H1 (cell line): Measurements from ENCODE around the gene ARHGAP22. TPM values are rescaled to one million over a fixed set of nuclear protein-coding genes. Genes with fewer than 3 reads are reported as not detected.

Experiments
- CTCF ChIA-PET: fragments of 300-600 bp; sonication (Branson Sonifier 250); formaldehyde crosslinking; loops from one replicate; lab custom pipeline; 2021; ENCODE audit not compliant: partially characterized antibody; lab: Charles Lee
- POLR2A ChIA-PET: fragments of 300-600 bp; sonication (Branson Sonifier 250); formaldehyde crosslinking; loops from one replicate; lab custom pipeline; 2021; ENCODE audit warnings: inconsistent platforms; ENCODE audit not compliant: partially characterized antibody; lab: Charles Lee
- DNase-seq, 2 experiments: peaks; one replicate each; pipeline versions ENCODE4 v3.0.0 to v3.0.0-alpha.2; 2010 to 2022; ENCODE audit warnings: low spot score in 2 of 2, low read depth in 1 of 2, mixed read lengths in 1 of 2
- FAIRE-seq: peaks from 2 replicates; lab custom pipeline; 2011; peaks lifted over from hg19 to GRCh38; lab: Jason Lieb, UNC
- H2AFZ ChIP-seq: 2 replicates; pipeline ENCODE4 v1.8.1; 2012; ENCODE audit warnings: low read length, inconsistent platforms
- H2AK5ac ChIP-seq: 2 replicates; pipeline ENCODE4 v1.6.1; 2013; ENCODE audit warnings: low read depth, low read length
- H2BK120ac ChIP-seq: replicated peaks from 2 replicates; pipeline ENCODE3; 2013; ENCODE audit warnings: low read depth, low read length, inconsistent platforms
- H2BK12ac ChIP-seq: 2 replicates; pipeline ENCODE4 v1.6.1; 2013; ENCODE audit warnings: low read depth, low read length
- H2BK15ac ChIP-seq: 2 replicates; pipeline ENCODE4 v1.6.1; 2013; ENCODE audit warnings: low read length
- H2BK20ac ChIP-seq: 2 replicates; pipeline ENCODE4 v1.6.1; 2013; ENCODE audit warnings: low read length
- H2BK5ac ChIP-seq: 2 replicates; pipeline ENCODE4 v1.6.1; 2013; ENCODE audit warnings: low read depth, low read length
- H3K14ac ChIP-seq: 2 replicates; pipeline ENCODE4 v1.6.1; 2013; ENCODE audit warnings: inconsistent platforms; ENCODE audit not compliant: insufficient read length
- H3K18ac ChIP-seq: 2 replicates; pipeline ENCODE4 v1.6.1; 2013; ENCODE audit warnings: low read length; ENCODE audit errors: extremely low read depth
- H3K23ac ChIP-seq: 2 replicates; pipeline ENCODE4 v1.6.1; 2013; ENCODE audit warnings: inconsistent platforms; ENCODE audit not compliant: insufficient read length
- H3K23me2 ChIP-seq: 2 replicates; pipeline ENCODE4 v1.6.1; 2013; ENCODE audit warnings: low read depth, low read length
- H3K27ac ChIP-seq: 2 replicates; pipeline ENCODE4 v1.6.1; 2011; ENCODE audit warnings: low read depth, low read length, inconsistent platforms
- H3K27me3 ChIP-seq, 4 experiments: replicated peaks in 1 of 4; 1 replicate in 1 of 4; 2 replicates in 3 of 4; pipeline versions ENCODE4 v1.6.1 to v1.8.1; 2011 to 2013; ENCODE audit warnings: low read length in 3 of 4, mild to moderate bottlenecking in 3 of 4, inconsistent platforms in 2 of 4, mixed read lengths in 2 of 4, moderate library complexity in 1 of 4; ENCODE audit not compliant: control insufficient read depth in 3 of 4, insufficient read depth in 3 of 4; ENCODE audit errors: extremely low read depth in 1 of 4
- H3K36me3 ChIP-seq, 4 experiments: 2 replicates each; pipeline versions ENCODE4 v1.6.1 to v1.8.1; 2011 to 2013; ENCODE audit warnings: mild to moderate bottlenecking in 4 of 4, low read length in 3 of 4, moderate library complexity in 2 of 4, control low read depth in 1 of 4, inconsistent platforms in 1 of 4; ENCODE audit not compliant: insufficient read depth in 4 of 4, control insufficient read depth in 2 of 4
- H3K4ac ChIP-seq: replicated peaks from 2 replicates; pipeline ENCODE3; 2013; ENCODE audit warnings: low read length, low read depth, mixed read lengths, inconsistent platforms; ENCODE audit not compliant: insufficient read length
- H3K4me1 ChIP-seq, 4 experiments: replicated peaks in 1 of 4; 1 replicate in 1 of 4; 2 replicates in 3 of 4; pipeline versions ENCODE4 v1.6.1 to v1.8.1; 2011 to 2013; ENCODE audit warnings: low read length in 3 of 4, inconsistent platforms in 2 of 4, mixed read lengths in 1 of 4; ENCODE audit not compliant: insufficient read depth in 4 of 4, control insufficient read depth in 3 of 4
- H3K4me2 ChIP-seq, 2 experiments: 2 replicates each; pipeline versions ENCODE4 v1.6.1 to v1.8.1; 2011 to 2013; ENCODE audit warnings: low read depth in 2 of 2, low read length in 2 of 2, control low read depth in 1 of 2, inconsistent platforms in 1 of 2, mild to moderate bottlenecking in 1 of 2; ENCODE audit not compliant: insufficient read depth in 1 of 2
- H3K4me3 ChIP-seq, 4 experiments: fragments of 200-600, 300-600 bp in 1 of 4; sonication (generic), shearing (Covaris generic), sonication (Bioruptor Twin) in 1 of 4; 2 replicates each; pipeline versions ENCODE4 v1.5.1 to v1.8.1; 2011 to 2016; ENCODE audit warnings: low read length in 4 of 4, low read depth in 3 of 4, control low read depth in 2 of 4, inconsistent platforms in 2 of 4, mild to moderate bottlenecking in 2 of 4, mixed read lengths in 1 of 4, moderate library complexity in 1 of 4; ENCODE audit not compliant: insufficient read depth in 2 of 4; ENCODE audit errors: extremely low read depth in 1 of 4
- H3K56ac ChIP-seq: replicated peaks from 2 replicates; pipeline ENCODE3; 2013; ENCODE audit warnings: low read depth, mild to moderate bottlenecking, mixed read lengths, low read length, inconsistent platforms; ENCODE audit not compliant: insufficient read length
- H3K79me1 ChIP-seq: 2 replicates; pipeline ENCODE4 v1.6.1; 2013; ENCODE audit warnings: low read depth, low read length, control low read depth
- H3K79me2 ChIP-seq, 2 experiments: 2 replicates each; pipeline versions ENCODE4 v1.6.1 to v1.8.1; 2012 to 2013; ENCODE audit warnings: low read length in 2 of 2, mild to moderate bottlenecking in 2 of 2, inconsistent platforms in 1 of 2; ENCODE audit not compliant: insufficient read depth in 2 of 2, control insufficient read depth in 1 of 2
- H3K9ac ChIP-seq, 4 experiments: replicated peaks in 1 of 4; 1 replicate in 1 of 4; 2 replicates in 3 of 4; pipeline versions ENCODE4 v1.6.1 to v1.8.1; 2011 to 2013; ENCODE audit warnings: low read depth in 3 of 4, low read length in 3 of 4, control low read depth in 2 of 4, mild to moderate bottlenecking in 2 of 4, moderate library complexity in 2 of 4, inconsistent platforms in 1 of 4; ENCODE audit errors: extremely low read depth in 1 of 4
- H3K9me3 ChIP-seq, 2 experiments: 2 replicates each; pipeline versions ENCODE4 v1.6.1 to v1.8.1; 2012 to 2013; ENCODE audit warnings: mild to moderate bottlenecking in 2 of 2, moderate library complexity in 2 of 2, control low read depth in 1 of 2, inconsistent platforms in 1 of 2, low read depth in 1 of 2, low read length in 1 of 2, mixed read lengths in 1 of 2; ENCODE audit not compliant: insufficient read depth in 2 of 2
- H4K20me1 ChIP-seq, 2 experiments: replicated peaks in 1 of 2; 2 replicates each; pipeline versions ENCODE3 to v1.8.1; 2011 to 2013; ENCODE audit warnings: inconsistent platforms in 2 of 2, low read length in 2 of 2, mild to moderate bottlenecking in 1 of 2; ENCODE audit not compliant: insufficient read depth in 2 of 2, control insufficient read depth in 1 of 2
- H4K5ac ChIP-seq: 2 replicates; pipeline ENCODE4 v1.6.1; 2013; ENCODE audit warnings: low read length, low read depth, mixed read lengths, inconsistent platforms; ENCODE audit not compliant: insufficient read length
- H4K8ac ChIP-seq: 2 replicates; pipeline ENCODE4 v1.8.0; 2013; ENCODE audit warnings: mild to moderate bottlenecking, moderate library complexity, low read length, inconsistent platforms; ENCODE audit not compliant: insufficient read depth; ENCODE audit errors: extremely low read depth
- H4K91ac ChIP-seq: replicated peaks from 2 replicates; pipeline ENCODE3; 2013; ENCODE audit warnings: low read length, mixed read lengths, inconsistent platforms; ENCODE audit not compliant: insufficient read length
- ATF2 ChIP-seq: IDR thresholded peaks from 2 replicates; pipeline ENCODE4 v1.6.1; 2012; ENCODE audit warnings: low read length, inconsistent platforms
- HDAC2 ChIP-seq, 2 experiments: fragments of 300-600 bp in 1 of 2; sonication (generic) in 1 of 2; IDR thresholded peaks; 2 replicates each; pipeline ENCODE4 v1.6.1; 2011 to 2012; ENCODE audit warnings: low read depth in 2 of 2, low read length in 2 of 2, mild to moderate bottlenecking in 2 of 2, moderate library complexity in 2 of 2, borderline replicate concordance in 1 of 2, inconsistent platforms in 1 of 2
- MAFK ChIP-seq: IDR thresholded peaks from 2 replicates; pipeline ENCODE4 v1.6.1; 2012; ENCODE audit warnings: low read depth, mild to moderate bottlenecking, improper control_type of control experiment, low read length
- WGBS, 2 experiments: shearing (Covaris generic) in 1 of 2; methylation state at CpG; one replicate each; pipeline versions ENCODE4 v1.1.6 to v1.1.7; 2013 to 2015; ENCODE audit warnings: low lambda C conversion rate in 2 of 2, mixed read lengths in 2 of 2, inconsistent platforms in 1 of 2, low coverage in 1 of 2, missing lambda C conversion rate in 1 of 2; ENCODE audit not compliant: insufficient replicate concordance in 2 of 2, insufficient coverage in 1 of 2, insufficient read length in 1 of 2; ENCODE audit errors: extremely low coverage in 1 of 2, missing lambda C conversion rate in 1 of 2; 5-methylcytosine and 5-hydroxymethylcytosine counted together
- polyA plus RNA-seq, 7 experiments: library from polyadenylated mRNA; depleted of rRNA in 3 of 7; stranded (reverse) in 5 of 7; unstranded in 2 of 7; fragments of >200 nt in 5 of 7; fragments of 200-250 nt in 2 of 7; gene quantifications; 1 replicate in 5 of 7; 2 replicates in 1 of 7; 4 replicates in 1 of 7; pipeline versions ENCODE4 v1.2.1 to v1.2.3, GENCODE V29; 2011 to 2013; ENCODE audit warnings: missing spikeins in 2 of 7, mixed read lengths in 2 of 7
- total RNA-seq: library from RNA; stranded (reverse); fragmentation: NEBNext Ultra II Directional; extraction: Animal tissue kit (Norgen Biotek cat#: 25700); gene quantifications from 2 replicates; pipeline ENCODE4 v1.2.1, GENCODE V29; 2021

ARHGAP22 gene
- total and polyA plus RNA-seq, 2 of the 8 experiments (the other 6 are each of a cell fraction or from before 2014, with no cell fraction given): 3.6 to 11.2 TPM

DNA sequence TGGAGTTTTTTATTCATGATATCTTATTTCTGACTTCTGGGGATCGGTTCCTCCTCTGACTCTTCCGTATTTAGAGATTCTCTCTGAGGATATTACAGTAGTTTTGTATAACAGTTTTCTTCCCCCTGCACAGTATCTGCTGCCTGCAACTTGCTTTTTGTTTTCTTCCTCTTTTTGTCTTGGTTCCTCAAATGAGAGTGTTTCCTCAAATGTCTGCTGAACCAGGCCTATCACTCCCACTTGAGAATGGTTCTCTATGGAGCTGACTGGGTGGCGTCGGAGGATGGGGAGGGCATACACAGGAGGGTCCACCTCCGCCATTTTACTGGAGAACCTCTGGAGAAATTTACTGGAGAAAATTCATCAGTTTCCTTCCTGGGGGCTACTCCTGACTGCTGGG, 27.7 kb downstream of the ARHGAP22 start:
- H4K5ac ChIP-seq: no peak overlapping the region
- no peaks in the 10 kb centered on the region; a peak in 1 of 4 replicates for H3K79me2 ChIP-seq
- 0 out of 2 replicates have a peak overlapping the region, but pooled peaks have one; percentile 34 for H2BK15ac ChIP-seq
- H2BK5ac ChIP-seq: no peak overlapping the region
- no peak overlapping the region for H3K56ac ChIP-seq
- 91% methylated on average over 5 of the region's 5 CpGs; no CpG with 5 or more reads in 1 of the 2 experiments for WGBS, 2 experiments
- no peak overlapping the region for H2BK12ac ChIP-seq
- no peak overlapping the region for H3K9ac ChIP-seq
- H3K27me3 ChIP-seq: no peaks in the 10 kb centered on the region
- TF ChIP-seq ATF2: no peak
- TF ChIP-seq HDAC2 (IDR thresholded peaks at IDR 0.05; ENCODE audit: borderline replicate concordance in 1 of 2, low read depth in 2 of 2, low read length in 2 of 2): no peak
- TF ChIP-seq MAFK: no peak
- no peak overlapping the region for H3K23ac ChIP-seq
- no peaks in the 10 kb centered on the region for H3K9me3 ChIP-seq
- no peak overlapping the region for H2BK20ac ChIP-seq
- H4K8ac ChIP-seq: no peak overlapping the region
- no peaks in the 10 kb centered on the region for H3K79me1 ChIP-seq
- H3K4me3 ChIP-seq: no peak overlapping the region
- POLR2A ChIA-PET: no interaction called here
- no peak overlapping the region for H2AK5ac ChIP-seq
- H3K4ac ChIP-seq: no peak overlapping the region
- H2BK120ac ChIP-seq: no peak overlapping the region
- H4K20me1 ChIP-seq: no peaks in the 10 kb centered on the region
- H3K27ac ChIP-seq: no peak overlapping the region
- no peaks in the 10 kb centered on the region; a peak in 1 of 7 replicates for H3K4me1 ChIP-seq
- no peaks in the 10 kb centered on the region for H3K36me3 ChIP-seq
- CTCF ChIA-PET: interaction anchor here (0.9 to 4.9 kb wide), 2 partner anchors 8 to 80 kb away, joined by 3 to 22 read pairs; no protein-coding TSS in a partner anchor
- H3K23me2 ChIP-seq: no peaks in the 10 kb centered on the region
- H3K18ac ChIP-seq: no peak overlapping the region
- no peak overlapping the region for H3K14ac ChIP-seq
- H2AFZ ChIP-seq: no peak overlapping the region
- no peak overlapping the region for H4K91ac ChIP-seq
- H3K4me2 ChIP-seq: no peak overlapping the region
- DNase-seq (no peak), FAIRE-seq (no peak)
